Mesothelial cell of epicardium (in vitro differentiated cells): ENCODE data around the gene HS6ST3. TPM values are rescaled to one million over a fixed set of nuclear protein-coding genes. Genes with fewer than 3 reads are reported as not detected.

Source experiments
- DNase-seq, 2 experiments: peaks; one replicate each; pipeline ENCODE4 v3.0.0; 2021; ENCODE audit warnings: low spot score in 2 of 2; ENCODE audit not compliant: unreplicated experiment in 2 of 2
- H3K27ac Mint-ChIP-seq: 2 replicates; pipeline ENCODE4 v1.8.0; 2021; ENCODE audit warnings: mixed read lengths
- H3K27me3 Mint-ChIP-seq: 2 replicates; pipeline ENCODE4 v1.8.0; 2021; ENCODE audit warnings: low read depth, mixed read lengths
- H3K36me3 Mint-ChIP-seq: 2 replicates; pipeline ENCODE4 v1.8.0; 2021; ENCODE audit warnings: mixed read lengths
- H3K4me1 Mint-ChIP-seq: 2 replicates; pipeline ENCODE4 v1.8.0; 2021; ENCODE audit warnings: mixed read lengths
- H3K4me3 Mint-ChIP-seq: 2 replicates; pipeline ENCODE4 v1.8.0; 2021; ENCODE audit warnings: mild to moderate bottlenecking, moderate library complexity, mixed read lengths
- H3K9me3 Mint-ChIP-seq: 2 replicates; pipeline ENCODE4 v1.8.0; 2021; ENCODE audit warnings: mixed read lengths
- CTCF ChIP-seq: fragments of 200-600 bp; sonication (generic); IDR thresholded peaks from one replicate; pipeline ENCODE4 v1.5.0; 2021; ENCODE audit warnings: antibody characterized with exemption; ENCODE audit not compliant: unreplicated experiment
- total RNA-seq: library from RNA; stranded (reverse); gene quantifications from 3 replicates; pipeline ENCODE4 v1.2.1, GENCODE V29; 2021

HS6ST3 gene
- total RNA-seq, 1 donor from 2014 or later = 0.60 TPM

DNA sequence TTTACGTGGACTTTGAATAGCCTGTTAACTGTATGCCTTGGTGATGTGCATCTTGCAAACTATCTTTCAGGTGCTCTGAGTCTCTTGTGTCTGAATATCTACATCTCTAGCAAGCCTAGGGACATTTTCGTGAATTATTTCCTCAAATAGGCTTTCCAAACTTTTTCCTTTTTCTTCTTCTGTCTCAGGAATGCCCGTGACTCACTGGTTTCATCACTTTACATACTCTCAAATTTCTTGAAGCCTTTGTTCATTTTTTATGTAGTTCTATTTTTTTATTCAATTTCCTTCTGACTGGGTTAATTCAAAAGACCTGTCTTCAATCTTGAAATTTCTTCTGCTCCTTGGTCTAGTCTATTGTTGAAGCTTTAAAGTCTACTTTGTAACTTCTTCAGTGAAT, 572.1 kb downstream of the HS6ST3 start:
- no peak for TF ChIP-seq CTCF
- no peaks in the 10 kb centered on the region for H3K36me3 Mint-ChIP-seq
- no peak for DNase-seq

GRCh38 chr13:96667294-96668018, 577.5 kb downstream of the HS6ST3 start:
- H3K27ac Mint-ChIP-seq = no peak overlapping the region
- peaks cover 4% of the 10 kb centered on the region for H3K9me3 Mint-ChIP-seq
- DNase-seq = no peak
- no peaks in the 10 kb centered on the region for H3K36me3 Mint-ChIP-seq
- TF ChIP-seq CTCF = no peak
- no peak overlapping the region for H3K4me3 Mint-ChIP-seq
- H3K27me3 Mint-ChIP-seq = peaks cover 7% of the 10 kb centered on the region
- no peaks in the 10 kb centered on the region for H3K4me1 Mint-ChIP-seq

More for the DNA sequence above, 572.1 kb downstream of the HS6ST3 start:
- H3K27me3 Mint-ChIP-seq = no peaks in the 10 kb centered on the region
- H3K4me1 Mint-ChIP-seq = no peaks in the 10 kb centered on the region
- H3K4me3 Mint-ChIP-seq = no peak overlapping the region
- H3K9me3 Mint-ChIP-seq = peaks cover 20% of the 10 kb centered on the region
- no peak overlapping the region for H3K27ac Mint-ChIP-seq

- no peak overlapping the region for H3K27ac Mint-ChIP-seq
- no peak for DNase-seq
- peaks cover 7% of the 10 kb centered on the region for H3K27me3 Mint-ChIP-seq
- H3K4me1 Mint-ChIP-seq = no peaks in the 10 kb centered on the region
- no peak overlapping the region for H3K4me3 Mint-ChIP-seq
- no peak for TF ChIP-seq CTCF
- no peaks in the 10 kb centered on the region for H3K9me3 Mint-ChIP-seq
- H3K36me3 Mint-ChIP-seq = no peaks in the 10 kb centered on the region
These were observed 581.2 kb downstream of the HS6ST3 start for GRCh38 chr13:96671073-96671472.

DNA sequence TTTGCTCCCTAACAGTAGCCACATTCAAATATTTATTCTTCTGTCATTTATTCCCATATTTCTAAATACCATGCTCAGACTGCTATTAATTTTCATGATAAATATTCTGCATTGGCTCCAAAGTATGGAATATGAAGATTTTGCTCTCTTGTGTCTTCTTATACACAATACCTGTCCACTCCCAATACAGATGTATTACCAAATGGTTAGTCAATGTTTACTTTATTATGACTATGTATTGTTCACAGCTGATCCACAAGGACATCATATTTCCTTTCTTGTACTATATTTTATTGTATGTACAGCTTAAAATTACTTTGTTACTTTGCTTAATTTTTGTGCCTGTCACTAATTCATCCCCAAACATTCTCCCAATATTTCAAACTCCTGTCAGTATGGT, 582.1 kb downstream of the HS6ST3 start:
- H3K4me1 Mint-ChIP-seq = no peaks in the 10 kb centered on the region
- no peaks in the 10 kb centered on the region for H3K9me3 Mint-ChIP-seq
- no peak overlapping the region for H3K27ac Mint-ChIP-seq
- no peak for DNase-seq
- H3K36me3 Mint-ChIP-seq = no peaks in the 10 kb centered on the region
- H3K4me3 Mint-ChIP-seq = no peak overlapping the region
- no peak for TF ChIP-seq CTCF
- peaks cover 7% of the 10 kb centered on the region for H3K27me3 Mint-ChIP-seq

DNA sequence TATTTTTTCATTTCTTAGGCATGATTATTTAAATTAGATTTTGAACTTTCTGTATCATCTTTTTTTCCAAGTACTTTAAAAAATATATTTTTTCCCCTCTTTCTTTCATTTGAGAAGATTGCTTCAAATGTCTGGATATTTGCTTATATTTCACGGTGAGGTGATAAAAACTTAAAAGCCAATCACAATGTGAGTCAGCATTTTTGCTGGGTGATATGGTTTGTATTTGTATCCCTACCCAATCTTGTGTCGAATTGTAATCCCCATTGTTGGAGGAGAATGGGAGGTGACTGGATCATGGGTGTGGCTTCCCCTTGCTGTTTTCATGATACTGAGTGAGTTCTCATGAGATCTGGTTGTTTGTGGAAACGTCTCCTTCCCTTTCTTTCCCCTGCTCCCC, 583.9 kb downstream of the HS6ST3 start:
- peaks cover 7% of the 10 kb centered on the region for H3K27me3 Mint-ChIP-seq
- no peak for TF ChIP-seq CTCF
- H3K27ac Mint-ChIP-seq = no peak overlapping the region
- no peaks in the 10 kb centered on the region for H3K36me3 Mint-ChIP-seq
- no peak overlapping the region for H3K4me3 Mint-ChIP-seq
- DNase-seq = no peak
- H3K4me1 Mint-ChIP-seq = no peaks in the 10 kb centered on the region
- H3K9me3 Mint-ChIP-seq = peaks cover 3% of the 10 kb centered on the region
